ENCODE results near the gene SEMA6C.

SEMA6C gene

GRCh38 chr1:151164732-151165280 is 18.4 kb upstream of the SEMA6C start:
- in situ Hi-C loops (cut with MboI; ENCODE audit: low pct_unique_long_range_greater_than_20kb, low sequenced_read_pairs): no loop called here

GRCh38 chr1:151159373-151159772 is 12.9 kb upstream of the SEMA6C start:
- in situ Hi-C loops (cut with MboI; ENCODE audit: low pct_unique_long_range_greater_than_20kb, low sequenced_read_pairs): no loop called here
- DNase-seq: peak; percentile 31

More at GRCh38 chr1:151164732-151165280, 18.4 kb upstream of the SEMA6C start:
- no peak for DNase-seq

GRCh38 chr1:151158751-151159251 is 12.4 kb upstream of the SEMA6C start:
- in situ Hi-C loops (cut with MboI; ENCODE audit: low pct_unique_long_range_greater_than_20kb, low sequenced_read_pairs): no loop called here
- DNase-seq: peak; percentile 28

- DNase-seq: peak; percentile 40
- in situ Hi-C loops (cut with MboI; ENCODE audit: low pct_unique_long_range_greater_than_20kb, low sequenced_read_pairs): no loop called here
Measured at GRCh38 chr1:151158326-151158725, 11.9 kb upstream of the SEMA6C start.

- in situ Hi-C loops (cut with MboI; ENCODE audit: low pct_unique_long_range_greater_than_20kb, low sequenced_read_pairs): no loop called here
- DNase-seq: peak; percentile 97
Measured at GRCh38 chr1:151157067-151157531, 10.7 kb upstream of the SEMA6C start.

GRCh38 chr1:151156515-151156819 is 10.0 kb upstream of the SEMA6C start, which contains the start of gene TNFAIP8L2:
Gene TNFAIP8L2, plus strand, starts transcription at chr1:151156649. Its CDS starts 2,049 bp downstream, at chr1:151158698.
- in situ Hi-C loops (cut with MboI; ENCODE audit: low pct_unique_long_range_greater_than_20kb, low sequenced_read_pairs): no loop called here
- peak; percentile 84 for DNase-seq

- in situ Hi-C loops (cut with MboI; ENCODE audit: low pct_unique_long_range_greater_than_20kb, low sequenced_read_pairs): no loop called here
- no peak for DNase-seq
Measured at GRCh38 chr1:151147665-151148064, 1.2 kb upstream of the SEMA6C start.

- in situ Hi-C loops (cut with MboI; ENCODE audit: low pct_unique_long_range_greater_than_20kb, low sequenced_read_pairs): no loop called here
- no peak for DNase-seq
Measured at GRCh38 chr1:151147132-151147503, 687 bp upstream of the SEMA6C start.

- in situ Hi-C loops (cut with MboI; ENCODE audit: low pct_unique_long_range_greater_than_20kb, low sequenced_read_pairs): no loop called here
- no peak for DNase-seq
Measured at GRCh38 chr1:151146072-151146411, 389 bp downstream of the SEMA6C start.

- no peak for DNase-seq
- in situ Hi-C loops (cut with MboI; ENCODE audit: low pct_unique_long_range_greater_than_20kb, low sequenced_read_pairs): no loop called here
Measured at GRCh38 chr1:151145304-151146071, 943 bp downstream of the SEMA6C start.

GRCh38 chr1:151144474-151145303 is 1.7 kb downstream of the SEMA6C start:
- in situ Hi-C loops (cut with MboI; ENCODE audit: low pct_unique_long_range_greater_than_20kb, low sequenced_read_pairs): no loop called here
- no peak for DNase-seq

GRCh38 chr1:151143986-151144385 is 2.4 kb downstream of the SEMA6C start:
- no peak for DNase-seq
- in situ Hi-C loops (cut with MboI; ENCODE audit: low pct_unique_long_range_greater_than_20kb, low sequenced_read_pairs): no loop called here

- in situ Hi-C loops (cut with MboI; ENCODE audit: low pct_unique_long_range_greater_than_20kb, low sequenced_read_pairs): no loop called here
Measured at GRCh38 chr1:151143057-151143435, 3.4 kb downstream of the SEMA6C start.

GRCh38 chr1:151142411-151143056 is 3.9 kb downstream of the SEMA6C start:
- DNase-seq: no peak
- in situ Hi-C loops (cut with MboI; ENCODE audit: low pct_unique_long_range_greater_than_20kb, low sequenced_read_pairs): no loop called here

More at GRCh38 chr1:151143057-151143435, 3.4 kb downstream of the SEMA6C start:
- DNase-seq: no peak

- no peak for DNase-seq
- in situ Hi-C loops (cut with MboI; ENCODE audit: low pct_unique_long_range_greater_than_20kb, low sequenced_read_pairs): no loop called here
Measured at GRCh38 chr1:151137789-151138188, 8.6 kb downstream of the SEMA6C start.

GRCh38 chr1:151135433-151136385 is 10.7 kb downstream of the SEMA6C start:
- in situ Hi-C loops (cut with MboI; ENCODE audit: low pct_unique_long_range_greater_than_20kb, low sequenced_read_pairs): no loop called here
- DNase-seq: no peak

- in situ Hi-C loops (cut with MboI; ENCODE audit: low pct_unique_long_range_greater_than_20kb, low sequenced_read_pairs): no loop called here
- DNase-seq: no peak
Measured at GRCh38 chr1:151134991-151135390, 11.4 kb downstream of the SEMA6C start.

GRCh38 chr1:151134396-151134795 is 12.0 kb downstream of the SEMA6C start:
- DNase-seq: no peak
- in situ Hi-C loops (cut with MboI; ENCODE audit: low pct_unique_long_range_greater_than_20kb, low sequenced_read_pairs): no loop called here

All from KBM-7 (cell line).